SK-N-MC (cell line): ENCODE data around the gene ARMH3.

Source experiments
- DNase-seq: peaks from one replicate; pipeline ENCODE4 v3.0.0-alpha.2; 2011; ENCODE audit warnings: low read depth, low spot score
- H3K27ac ChIP-seq: fragments of 200-600 bp; sonication (generic); 2 replicates; pipeline ENCODE4 v1.5.1; 2016; ENCODE audit warnings: mixed run types
- H3K36me3 ChIP-seq: fragments of 200-600 bp; sonication (generic); 2 replicates; pipeline ENCODE4 v1.6.1; 2017; ENCODE audit warnings: antibody characterized with exemption, low read length, mixed read lengths; ENCODE audit not compliant: insufficient read depth
- H3K4me3 ChIP-seq: fragments of 200-600 bp; sonication (generic); 2 replicates; pipeline ENCODE4 v1.5.1; 2016
- H3K9ac ChIP-seq: fragments of 200-600 bp; sonication (generic); 2 replicates; pipeline ENCODE4 v1.8.0; 2017; ENCODE audit warnings: mixed run types, mixed read lengths; ENCODE audit not compliant: insufficient read length
- H3K9me3 ChIP-seq: fragments of 200-600 bp; sonication (generic); 2 replicates; pipeline ENCODE4 v1.6.1; 2017; ENCODE audit warnings: low read depth, mild to moderate bottlenecking, antibody characterized with exemption, low read length, moderate library complexity, mixed read lengths
- EZH2 ChIP-seq: fragments of 200-600 bp; sonication (generic); IDR thresholded peaks from one replicate; pipeline ENCODE4 v1.6.1; 2017; ENCODE audit warnings: antibody characterized with exemption
- FOXP2 ChIP-seq: optimal IDR thresholded peaks from 2 replicates; pipeline ENCODE3; 2011; ENCODE audit warnings: mild to moderate bottlenecking, moderate library complexity; ENCODE audit not compliant: insufficient read depth; ENCODE audit errors: extremely low read length, control extremely low read depth
- POLR2AphosphoS5 ChIP-seq: IDR thresholded peaks from 2 replicates; pipeline ENCODE4 v1.6.1; 2012; ENCODE audit warnings: mild to moderate bottlenecking, low read depth, low read length, borderline replicate concordance

The ARMH3 gene

GRCh38 chr10:101843032-101844021 is 212.6 kb downstream of the ARMH3 start, which contains the start of gene KCNIP2:
TSS of gene KCNIP2 (minus strand) at chr10:101843800. CDS start at chr10:101843568, 232 bp downstream.
- Histone ChIP-seq H3K9ac (no peak within 1 kb of the TSS), H3K27ac (no peak within 1 kb of the TSS)
- TF ChIP-seq POLR2AphosphoS5 = no peak
- TF ChIP-seq FOXP2 = no peak

GRCh38 chr10:101841826-101842225 is 214.1 kb downstream of the ARMH3 start:
- Histone ChIP-seq H3K4me3 (no peak overlapping the region), H3K9me3 (no peaks in the 10 kb centered on the region), H3K36me3 (no peaks in the 10 kb centered on the region), H3K27ac (no peak overlapping the region), H3K9ac (no peak overlapping the region)
- TF ChIP-seq POLR2AphosphoS5 = no peak
- no peak for TF ChIP-seq FOXP2
- TF ChIP-seq EZH2 = no peak
- no peak for DNase-seq

More at GRCh38 chr10:101843032-101844021, 212.6 kb downstream of the ARMH3 start, which contains the start of gene KCNIP2:
- Histone ChIP-seq H3K9me3 (no peaks in the 10 kb centered on the region), H3K36me3 (no peaks in the 10 kb centered on the region), H3K4me3 (peak within 1 kb of the TSS; percentile 62)
- DNase-seq = no peak

GRCh38 chr10:101840741-101841453 is 215.1 kb downstream of the ARMH3 start:
- Histone ChIP-seq H3K36me3 (no peaks in the 10 kb centered on the region), H3K9ac (no peak overlapping the region), H3K9me3 (no peaks in the 10 kb centered on the region), H3K4me3 (peak overlapping the region; percentile 58), H3K27ac (no peak overlapping the region)
- DNase-seq = no peak
- TF ChIP-seq FOXP2 (no peak), EZH2 (no peak), POLR2AphosphoS5 (no peak)

GRCh38 chr10:101840102-101840684 is 215.8 kb downstream of the ARMH3 start:
- Histone ChIP-seq H3K9ac (no peak overlapping the region), H3K4me3 (peak overlapping the region; percentile 58), H3K36me3 (no peaks in the 10 kb centered on the region), H3K27ac (no peak overlapping the region), H3K9me3 (no peaks in the 10 kb centered on the region)
- no peak for TF ChIP-seq FOXP2
- no peak for DNase-seq

- TF ChIP-seq POLR2AphosphoS5 (no peak), EZH2 (no peak), FOXP2 (no peak)
- Histone ChIP-seq H3K27ac (no peak overlapping the region), H3K9me3 (no peaks in the 10 kb centered on the region), H3K9ac (no peak overlapping the region), H3K36me3 (no peaks in the 10 kb centered on the region), H3K4me3 (peak overlapping the region; percentile 58)
- DNase-seq = no peak
These were observed 216.4 kb downstream of the ARMH3 start for GRCh38 chr10:101839416-101840063.

- H3K9ac ChIP-seq = no peak overlapping the region
- no peak overlapping the region for H3K27ac ChIP-seq
- H3K9me3 ChIP-seq = no peaks in the 10 kb centered on the region
- no peaks in the 10 kb centered on the region for H3K36me3 ChIP-seq
- DNase-seq = no peak
- no peak overlapping the region for H3K4me3 ChIP-seq
- TF ChIP-seq POLR2AphosphoS5 (no peak), EZH2 (no peak), FOXP2 (no peak)
These were observed 217.0 kb downstream of the ARMH3 start for GRCh38 chr10:101839002-101839401.

- TF ChIP-seq FOXP2 = no peak
- no peak for TF ChIP-seq POLR2AphosphoS5
- no peak for TF ChIP-seq EZH2
- Histone ChIP-seq H3K27ac (no peak overlapping the region), H3K36me3 (no peaks in the 10 kb centered on the region), H3K9me3 (no peaks in the 10 kb centered on the region), H3K4me3 (no peak overlapping the region), H3K9ac (no peak overlapping the region)
- DNase-seq = no peak
These were observed 217.5 kb downstream of the ARMH3 start for GRCh38 chr10:101838416-101838970.

- Histone ChIP-seq H3K4me3 (no peak overlapping the region), H3K9ac (no peak overlapping the region), H3K36me3 (no peaks in the 10 kb centered on the region), H3K9me3 (no peaks in the 10 kb centered on the region), H3K27ac (no peak overlapping the region)
- TF ChIP-seq EZH2 = no peak
- no peak for DNase-seq
These were observed 218.2 kb downstream of the ARMH3 start for GRCh38 chr10:101837748-101838147.
